BJ (cell line): ENCODE measurements around the gene FNDC3A. TPM values are rescaled to one million over a fixed set of nuclear protein-coding genes. Genes with fewer than 3 reads are reported as not detected.
"Not testable (repeated sequence)": the region's sequence is repeated elsewhere in the genome, so short reads cannot be mapped to it uniquely, and the experiment has no call there.

ENCODE experiments used
- CTCF ChIA-PET: fragments of 350-600 bp; formaldehyde crosslinking; extraction: SDS; loops from one replicate; lab custom pipeline; 2021; ENCODE audit warnings: antibody characterized with exemption, inconsistent platforms; lab: Yijun Ruan, JAX
- POLR2A ChIA-PET: fragments of 300-600 bp; sonication (Branson Sonifier 250); formaldehyde crosslinking; extraction: SDS; loops from one replicate; lab custom pipeline; 2021; ENCODE audit warnings: antibody characterized with exemption; lab: Charles Lee
- DNase-seq: peaks from one replicate; pipeline ENCODE4 v3.0.0-alpha.2; 2011; ENCODE audit warnings: low read depth
- H3K27me3 ChIP-seq: 2 replicates; pipeline ENCODE4 v1.6.0; 2011; ENCODE audit warnings: low read length; ENCODE audit not compliant: control insufficient read depth, insufficient read depth
- H3K36me3 ChIP-seq: 2 replicates; pipeline ENCODE4 v1.5.1; 2011; ENCODE audit warnings: low read length; ENCODE audit not compliant: control insufficient read depth, insufficient read depth
- H3K4me3 ChIP-seq: 2 replicates; pipeline ENCODE4 v1.5.1; 2011; ENCODE audit warnings: low read depth, mild to moderate bottlenecking, control low read depth, low read length
- CTCF ChIP-seq: IDR thresholded peaks from 2 replicates; pipeline ENCODE4 v1.5.1; 2011; ENCODE audit warnings: low read depth, mild to moderate bottlenecking, control low read depth, inconsistent platforms, low read length, moderate library complexity; ENCODE audit not compliant: insufficient read depth
- polyA plus RNA-seq: library from polyadenylated mRNA; depleted of rRNA; stranded (reverse); fragments of >200 nt; gene quantifications from 2 replicates; pipeline ENCODE4 v1.2.3, GENCODE V29; 2011

Gene FNDC3A
- polyA plus RNA-seq, 1 experiment = 30.7 TPM

- H3K4me3 ChIP-seq = no peak overlapping the region
- no peak for TF ChIP-seq CTCF
- POLR2A ChIA-PET = no interaction called here
- peaks cover 3% of the 10 kb centered on the region; the same call in 1 of the 2 replicates for H3K36me3 ChIP-seq
- no peaks in the 10 kb centered on the region for H3K27me3 ChIP-seq
- CTCF ChIA-PET = no interaction called here
- DNase-seq = no peak
Measured at GRCh38 chr13:49000247-49000646, 24.5 kb downstream of the FNDC3A start.

DNA sequence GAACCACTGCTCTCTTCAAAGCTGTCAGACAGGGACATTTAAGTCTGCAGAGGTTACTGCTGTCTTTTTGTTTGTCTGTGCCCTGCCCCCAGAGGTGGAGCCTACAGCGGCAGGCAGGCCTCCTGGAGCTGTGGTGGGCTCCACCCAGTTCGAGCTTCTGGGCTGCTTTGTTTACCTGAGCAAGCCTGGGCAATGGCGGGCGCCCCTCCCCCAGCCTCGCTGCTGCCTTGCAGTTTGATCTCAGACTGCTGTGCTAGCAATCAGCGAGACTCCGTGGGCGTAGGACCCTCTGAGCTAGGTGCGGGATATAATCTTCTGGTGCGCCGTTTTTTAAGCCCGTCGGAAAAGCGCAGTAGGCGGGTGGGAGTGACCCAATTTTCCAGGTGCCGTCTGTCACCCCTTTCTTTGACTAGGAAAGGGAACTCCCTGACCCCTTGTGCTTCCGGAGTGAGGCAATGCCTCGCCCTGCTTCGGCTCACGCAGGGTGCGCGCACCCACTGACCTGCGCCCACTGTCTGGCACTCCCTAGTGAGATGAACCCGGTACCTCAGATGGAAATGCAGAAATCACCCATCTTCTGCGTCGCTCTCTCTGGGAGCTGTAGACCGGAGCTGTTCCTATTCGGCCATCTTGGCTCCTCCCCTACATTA lies 43.4 kb downstream of the FNDC3A start:
- H3K4me3 ChIP-seq, POLR2A ChIA-PET: not testable (repeated sequence)

DNA sequence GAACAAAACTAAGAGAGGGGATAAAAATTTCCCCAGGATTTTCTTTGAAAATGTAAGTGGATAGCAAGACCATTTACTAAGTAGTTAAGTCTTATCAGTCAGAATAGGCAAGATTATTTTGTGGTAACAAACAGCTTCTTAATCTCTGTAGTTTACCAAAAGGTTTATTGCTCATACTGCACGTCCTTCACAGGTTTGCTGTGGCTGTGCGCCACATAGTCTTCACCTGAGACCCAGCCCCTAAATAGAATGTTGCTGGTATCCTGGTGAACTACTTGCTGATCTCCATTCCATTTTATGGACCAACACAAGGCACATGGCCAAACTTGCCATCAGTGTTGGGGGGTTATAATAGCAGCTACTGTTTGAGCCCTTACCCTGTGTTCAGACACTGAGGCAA lies 44.6 kb downstream of the FNDC3A start:
- ChIA-PET CTCF (interaction anchor here (0.6 kb wide), 1 partner anchor 765 kb away, joined by 3 read pairs; no protein-coding TSS in a partner anchor), POLR2A (no interaction called here)
- no peak overlapping the region for H3K4me3 ChIP-seq
- no peak for DNase-seq
- TF ChIP-seq CTCF = no peak
- no peaks in the 10 kb centered on the region for H3K36me3 ChIP-seq
- H3K27me3 ChIP-seq = no peaks in the 10 kb centered on the region

More for the DNA sequence above, 43.4 kb downstream of the FNDC3A start:
- DNase-seq, H3K36me3 ChIP-seq, H3K27me3 ChIP-seq, CTCF ChIA-PET: not testable (repeated sequence)

DNA sequence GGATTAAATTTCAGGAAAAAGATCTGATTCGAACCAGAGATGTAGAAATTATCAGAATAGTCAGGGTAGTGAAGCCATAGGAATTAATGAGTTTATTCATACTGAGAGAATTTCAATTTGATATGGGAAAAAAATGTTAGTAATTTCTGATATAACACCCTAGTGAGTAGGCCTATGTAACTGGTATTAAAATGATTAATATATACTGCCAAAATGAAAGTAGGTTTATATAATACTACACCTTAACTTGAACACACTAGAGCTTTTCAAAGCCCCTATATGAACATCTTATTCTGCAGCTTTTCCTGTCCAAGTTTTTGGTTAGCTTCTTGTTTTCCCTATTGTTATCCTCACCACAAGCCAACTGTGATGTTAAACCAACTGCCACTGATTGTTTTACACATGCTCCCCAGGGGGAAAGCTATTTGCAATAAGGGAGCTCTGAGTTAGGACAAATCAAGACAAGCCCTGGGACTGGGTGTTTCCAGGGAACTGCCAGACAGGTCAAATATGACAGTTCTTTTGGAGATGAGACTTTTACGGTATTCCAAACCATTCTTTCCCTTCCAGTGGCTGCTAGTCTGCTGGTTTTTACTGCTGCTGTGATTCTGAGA lies 45.3 kb downstream of the FNDC3A start:
- H3K4me3 ChIP-seq = no peak overlapping the region
- no peaks in the 10 kb centered on the region for H3K36me3 ChIP-seq
- ChIA-PET POLR2A (no interaction called here), CTCF (interaction anchor here (0.6 kb wide), 2 partner anchors 24 to 765 kb away, joined by 3 read pairs; no protein-coding TSS in a partner anchor)
- H3K27me3 ChIP-seq = no peaks in the 10 kb centered on the region
- no peak for TF ChIP-seq CTCF
- no peak for DNase-seq

GRCh38 chr13:49021953-49022352 lies 46.2 kb downstream of the FNDC3A start:
- POLR2A ChIA-PET = interaction anchor here (0.8 kb wide), 1 partner anchor 37 kb away, joined by 3 read pairs; no protein-coding TSS in a partner anchor

More at GRCh38 chr13:49021953-49022352, 46.2 kb downstream of the FNDC3A start:
- CTCF ChIA-PET = no interaction called here
- no peak for DNase-seq
- Histone ChIP-seq H3K4me3 (no peak overlapping the region), H3K36me3 (no peaks in the 10 kb centered on the region), H3K27me3 (no peaks in the 10 kb centered on the region)
- no peak for TF ChIP-seq CTCF
